Sigmoid colon (tissue), 4 donors: ENCODE results near the gene RFX4.

Source experiments
- CTCF ChIP-seq, 4 experiments: fragments of 450-650 bp in 3 of 4; fragments of 200-600 bp in 1 of 4; IDR thresholded peaks; one replicate each; pipeline ENCODE4 v1.5.1; 2016 to 2019; ENCODE audit warnings: antibody characterized with exemption in 4 of 4, mild to moderate bottlenecking in 3 of 4, moderate library complexity in 2 of 4
- EP300 ChIP-seq, 4 donors: sonication (generic); formaldehyde crosslinking; IDR thresholded peaks; one replicate each; pipeline ENCODE4 v1.6.1; 2017; ENCODE audit warnings: antibody characterized with exemption in 4 of 4
- POLR2A ChIP-seq, 2 donors: fragments of 450-650 bp; IDR thresholded peaks; one replicate each; pipeline ENCODE4 v1.6.1; 2016; ENCODE audit warnings: antibody characterized with exemption in 2 of 2, mild to moderate bottlenecking in 2 of 2, moderate library complexity in 2 of 2
- POLR2AphosphoS5 ChIP-seq, 4 donors: sonication (generic); formaldehyde crosslinking; IDR thresholded peaks; one replicate each; pipeline ENCODE4 v1.6.1; 2017; ENCODE audit warnings: antibody characterized with exemption in 4 of 4

GRCh38 chr12:106645465-106646330 is 62.9 kb downstream of the RFX4 start:
- TF ChIP-seq EP300 (IDR thresholded peaks at IDR 0.05) = no peak
- TF ChIP-seq CTCF (IDR thresholded peaks at IDR 0.05) = no peak
- TF ChIP-seq POLR2AphosphoS5 (IDR thresholded peaks at IDR 0.05) = no peak
- TF ChIP-seq POLR2A (IDR thresholded peaks at IDR 0.05) = no peak
